HG03095 (cell line): ENCODE data around the gene HOXD10.
A peak's percentile ranks its signal among the peaks of the same experiment; 100 is the strongest.

Experiments
- ATAC-seq: cut with Tn5 transposase; IDR thresholded peaks from one replicate; pipeline ENCODE4 v1.9.1; 2021; ENCODE audit warnings: moderate library complexity; ENCODE audit not compliant: unreplicated experiment

Gene HOXD10

GRCh38 chr2:176132205-176133171, 15.9 kb downstream of the HOXD10 start:
- ATAC-seq, result no peak

GRCh38 chr2:176133389-176133788, 16.8 kb downstream of the HOXD10 start:
- no peak for ATAC-seq

GRCh38 chr2:176134035-176134434, 17.5 kb downstream of the HOXD10 start:
- no peak for ATAC-seq

GRCh38 chr2:176135035-176135440, 18.5 kb downstream of the HOXD10 start:
- no peak for ATAC-seq

GRCh38 chr2:176136374-176137251, 20.0 kb downstream of the HOXD10 start:
- ATAC-seq, result no peak

GRCh38 chr2:176137252-176137580, 20.6 kb downstream of the HOXD10 start:
- ATAC-seq, result no peak

- no peak for ATAC-seq
Measured at GRCh38 chr2:176137906-176138305, 21.3 kb downstream of the HOXD10 start.

- no peak for ATAC-seq
Measured at GRCh38 chr2:176138526-176138922, 21.9 kb downstream of the HOXD10 start.

GRCh38 chr2:176138923-176139660, 22.5 kb downstream of the HOXD10 start:
- ATAC-seq, result no peak

- ATAC-seq, result no peak
Measured at GRCh38 chr2:176139661-176140512, 23.3 kb downstream of the HOXD10 start.

GRCh38 chr2:176140513-176141317, 24.1 kb downstream of the HOXD10 start:
- peak; percentile 79 for ATAC-seq

GRCh38 chr2:176142281-176142680, 25.7 kb downstream of the HOXD10 start:
- ATAC-seq, result no peak

- no peak for ATAC-seq
Measured at GRCh38 chr2:176145085-176145969, 28.7 kb downstream of the HOXD10 start.

- no peak for ATAC-seq
Measured at GRCh38 chr2:176146101-176146500, 29.5 kb downstream of the HOXD10 start.

GRCh38 chr2:176146645-176147044, 30.1 kb downstream of the HOXD10 start:
- ATAC-seq, result no peak

GRCh38 chr2:176147210-176147799, 30.7 kb downstream of the HOXD10 start:
- no peak for ATAC-seq

GRCh38 chr2:176147800-176148496, 31.4 kb downstream of the HOXD10 start:
- no peak for ATAC-seq
